ENCODE results near the gene MRPS15. TPM values are rescaled to one million over a fixed set of nuclear protein-coding genes. Genes with fewer than 3 reads are reported as not detected.

The MRPS15 gene
- total RNA-seq, 2 experiments from 2014 or later = 113 to 115 TPM

GRCh38 chr1:36440044-36440443 is 24.1 kb downstream of the MRPS15 start:
- CTCF ChIA-PET = no interaction called here
- POLR2A ChIA-PET = no interaction called here
- Mint-ChIP-seq H3K27me3 (no peaks in the 10 kb centered on the region), H3K4me3 (no peak overlapping the region), H3K4me1 (ENCODE audit: low read depth) (no peaks in the 10 kb centered on the region), H3K36me3 (no peaks in the 10 kb centered on the region), H3K9me3 (no peaks in the 10 kb centered on the region), H3K27ac (no peak overlapping the region)
- DNase-seq = no peak
- intact Hi-C loops (cut with micrococcal nuclease) = no loop called here

GRCh38 chr1:36438715-36439114 is 25.5 kb downstream of the MRPS15 start:
- Mint-ChIP-seq H3K4me1 (ENCODE audit: low read depth) (no peaks in the 10 kb centered on the region), H3K9me3 (no peaks in the 10 kb centered on the region), H3K36me3 (no peaks in the 10 kb centered on the region), H3K4me3 (no peak overlapping the region), H3K27ac (no peak overlapping the region), H3K27me3 (no peaks in the 10 kb centered on the region)
- CTCF ChIA-PET = no interaction called here
- no peak for DNase-seq
- intact Hi-C loops (cut with micrococcal nuclease) = no loop called here
- POLR2A ChIA-PET = interaction anchor here (0.6 kb wide), 1 partner anchor 252 kb away, joined by 3 read pairs; no protein-coding TSS in a partner anchor

- intact Hi-C loops (cut with micrococcal nuclease) = no loop called here
- CTCF ChIA-PET = interaction anchor here (1.0 kb wide), 1 partner anchor 12 kb away, joined by 3 read pairs; no protein-coding TSS in a partner anchor
- POLR2A ChIA-PET = no interaction called here
These were observed 27.4 kb downstream of the MRPS15 start for GRCh38 chr1:36436821-36437220.

GRCh38 chr1:36433102-36433501 is 31.1 kb downstream of the MRPS15 start:
- H3K36me3 Mint-ChIP-seq = no peaks in the 10 kb centered on the region
- ChIA-PET POLR2A (no interaction called here), CTCF (no interaction called here)
- DNase-seq = no peak
- H3K9me3 Mint-ChIP-seq = no peaks in the 10 kb centered on the region
- H3K27ac Mint-ChIP-seq = no peak overlapping the region
- no peaks in the 10 kb centered on the region for H3K4me1 Mint-ChIP-seq (ENCODE audit: low read depth)
- H3K4me3 Mint-ChIP-seq = no peak overlapping the region
- no peaks in the 10 kb centered on the region for H3K27me3 Mint-ChIP-seq
- intact Hi-C loops (cut with micrococcal nuclease) = no loop called here

More at GRCh38 chr1:36436821-36437220, 27.4 kb downstream of the MRPS15 start:
- Mint-ChIP-seq H3K4me3 (no peak overlapping the region), H3K27me3 (no peaks in the 10 kb centered on the region), H3K27ac (no peak overlapping the region), H3K9me3 (no peaks in the 10 kb centered on the region), H3K4me1 (ENCODE audit: low read depth) (no peaks in the 10 kb centered on the region), H3K36me3 (no peaks in the 10 kb centered on the region)
- no peak for DNase-seq

GRCh38 chr1:36432616-36433015 is 31.6 kb downstream of the MRPS15 start:
- Mint-ChIP-seq H3K27me3 (no peaks in the 10 kb centered on the region), H3K27ac (no peak overlapping the region), H3K4me3 (no peak overlapping the region), H3K36me3 (no peaks in the 10 kb centered on the region), H3K9me3 (no peaks in the 10 kb centered on the region), H3K4me1 (ENCODE audit: low read depth) (no peaks in the 10 kb centered on the region)
- DNase-seq = no peak
- ChIA-PET POLR2A (no interaction called here), CTCF (no interaction called here)
- intact Hi-C loops (cut with micrococcal nuclease) = no loop called here

GRCh38 chr1:36425791-36426190 is 38.4 kb downstream of the MRPS15 start:
- Mint-ChIP-seq H3K36me3 (no peaks in the 10 kb centered on the region), H3K27me3 (no peaks in the 10 kb centered on the region), H3K4me3 (no peak overlapping the region), H3K27ac (no peak overlapping the region), H3K4me1 (ENCODE audit: low read depth) (peaks cover 14% of the 10 kb centered on the region), H3K9me3 (no peaks in the 10 kb centered on the region)
- DNase-seq = peak; percentile 22
- POLR2A ChIA-PET = no interaction called here
- intact Hi-C loops (cut with micrococcal nuclease) = no loop called here
- CTCF ChIA-PET = interaction anchor here (0.7 kb wide), 1 partner anchor 208 kb away, joined by 4 read pairs; no protein-coding TSS in a partner anchor

- Mint-ChIP-seq H3K4me1 (ENCODE audit: low read depth) (peaks cover 25% of the 10 kb centered on the region), H3K4me3 (no peak overlapping the region), H3K27me3 (no peaks in the 10 kb centered on the region), H3K9me3 (no peaks in the 10 kb centered on the region), H3K36me3 (no peaks in the 10 kb centered on the region), H3K27ac (peak overlapping the region; percentile 90)
- ChIA-PET POLR2A (no interaction called here), CTCF (interaction anchor here (0.7 to 4.2 kb wide), 8 partner anchors 9 to 115 kb away, joined by 3 to 43 read pairs (median 4); partner anchors contain the start of genes LSM10 and SH3D21)
- intact Hi-C loops (cut with micrococcal nuclease) = loop anchor here (1.0 to 5.0 kb wide), 5 partner anchors 35 to 324 kb away; partner anchors contain the start of genes SH3D21 and TRAPPC3
- no peak for DNase-seq
These were observed 42.5 kb downstream of the MRPS15 start for GRCh38 chr1:36421649-36422048.

- Mint-ChIP-seq H3K36me3 (no peaks in the 10 kb centered on the region), H3K9me3 (no peaks in the 10 kb centered on the region), H3K27me3 (no peaks in the 10 kb centered on the region), H3K4me3 (no peak overlapping the region), H3K27ac (peak overlapping the region; percentile 90), H3K4me1 (ENCODE audit: low read depth) (peaks cover 20% of the 10 kb centered on the region)
- POLR2A ChIA-PET = interaction anchor here (1.2 kb wide), 1 partner anchor 23 kb away, joined by 4 read pairs; the partner anchor contains the start of gene LSM10
- DNase-seq = peak; percentile 96
- intact Hi-C loops (cut with micrococcal nuclease) = loop anchor here (1.0 to 5.0 kb wide), 6 partner anchors 35 to 324 kb away; partner anchors contain the start of genes SH3D21 and TRAPPC3
- CTCF ChIA-PET = interaction anchor here (0.8 to 5.0 kb wide), 10 partner anchors 20 to 114 kb away, joined by 3 to 56 read pairs (median 4); partner anchors contain the start of genes EVA1B, LSM10 and SH3D21
These were observed 43.3 kb downstream of the MRPS15 start for GRCh38 chr1:36420836-36421317.

GRCh38 chr1:36420409-36420808 is 43.8 kb downstream of the MRPS15 start:
- DNase-seq = no peak
- H3K27me3 Mint-ChIP-seq = no peaks in the 10 kb centered on the region
- H3K36me3 Mint-ChIP-seq = no peaks in the 10 kb centered on the region
- ChIA-PET POLR2A (interaction anchor here (1.2 kb wide), 1 partner anchor 23 kb away, joined by 4 read pairs; the partner anchor contains the start of gene LSM10), CTCF (interaction anchor here (0.6 to 5.0 kb wide), 14 partner anchors 20 to 321 kb away, joined by 3 to 56 read pairs (median 4); partner anchors contain the start of genes EVA1B, SH3D21 and TRAPPC3)
- H3K9me3 Mint-ChIP-seq = no peaks in the 10 kb centered on the region
- H3K4me3 Mint-ChIP-seq = no peak overlapping the region
- intact Hi-C loops (cut with micrococcal nuclease) = loop anchor here (1.0 to 5.0 kb wide), 5 partner anchors 70 to 323 kb away; partner anchors contain the start of genes SH3D21 and TRAPPC3
- peak overlapping the region; percentile 90 for H3K27ac Mint-ChIP-seq
- H3K4me1 Mint-ChIP-seq (ENCODE audit: low read depth) = peaks cover 17% of the 10 kb centered on the region

GRCh38 chr1:36419569-36419968 is 44.6 kb downstream of the MRPS15 start:
- no peaks in the 10 kb centered on the region for H3K27me3 Mint-ChIP-seq
- intact Hi-C loops (cut with micrococcal nuclease) = no loop called here
- DNase-seq = no peak
- no peaks in the 10 kb centered on the region for H3K9me3 Mint-ChIP-seq
- POLR2A ChIA-PET = interaction anchor here (1.0 to 1.2 kb wide), 2 partner anchors 22 to 260 kb away, joined by 3 to 4 read pairs; partner anchors contain the start of gene LSM10
- H3K27ac Mint-ChIP-seq = no peak overlapping the region
- H3K4me1 Mint-ChIP-seq (ENCODE audit: low read depth) = peaks cover 17% of the 10 kb centered on the region
- H3K36me3 Mint-ChIP-seq = no peaks in the 10 kb centered on the region
- CTCF ChIA-PET = interaction anchor here (0.6 to 5.0 kb wide), 9 partner anchors 20 to 330 kb away, joined by 3 to 56 read pairs (median 4); partner anchors contain the start of genes SH3D21 and TRAPPC3
- no peak overlapping the region for H3K4me3 Mint-ChIP-seq

GRCh38 chr1:36419140-36419539 is 45.0 kb downstream of the MRPS15 start:
- ChIA-PET CTCF (interaction anchor here (0.6 to 5.0 kb wide), 7 partner anchors 20 to 330 kb away, joined by 3 to 56 read pairs (median 4); partner anchors contain the start of gene TRAPPC3), POLR2A (interaction anchor here (0.6 to 1.0 kb wide), 3 partner anchors 47 to 300 kb away, joined by 3 to 4 read pairs (median 3); no protein-coding TSS in a partner anchor)
- Mint-ChIP-seq H3K4me3 (no peak overlapping the region), H3K4me1 (ENCODE audit: low read depth) (peaks cover 17% of the 10 kb centered on the region), H3K27me3 (no peaks in the 10 kb centered on the region), H3K36me3 (no peaks in the 10 kb centered on the region), H3K9me3 (no peaks in the 10 kb centered on the region), H3K27ac (no peak overlapping the region)
- intact Hi-C loops (cut with micrococcal nuclease) = no loop called here
- no peak for DNase-seq

- H3K4me3 Mint-ChIP-seq = no peak overlapping the region
- H3K27me3 Mint-ChIP-seq = no peaks in the 10 kb centered on the region
- DNase-seq = no peak
- peaks cover 17% of the 10 kb centered on the region for H3K4me1 Mint-ChIP-seq (ENCODE audit: low read depth)
- intact Hi-C loops (cut with micrococcal nuclease) = no loop called here
- no peaks in the 10 kb centered on the region for H3K9me3 Mint-ChIP-seq
- CTCF ChIA-PET = interaction anchor here (1.0 to 5.0 kb wide), 3 partner anchors 68 to 132 kb away, joined by 3 to 56 read pairs (median 4); no protein-coding TSS in a partner anchor
- H3K36me3 Mint-ChIP-seq = no peaks in the 10 kb centered on the region
- H3K27ac Mint-ChIP-seq = no peak overlapping the region
- POLR2A ChIA-PET = no interaction called here
These were observed 46.3 kb downstream of the MRPS15 start for GRCh38 chr1:36417931-36418330.

All from activated CD4-positive, alpha-beta memory T cell treated with anti-CD3 and anti-CD28 coated beads for 36 hours (primary cell).